ENCODE results near the gene GAL3ST3. TPM values are rescaled to one million over a fixed set of nuclear protein-coding genes. Genes with fewer than 3 reads are reported as not detected.

Gene GAL3ST3
- total RNA-seq, 1 experiment from 2014 or later: 21.7 TPM

DNA sequence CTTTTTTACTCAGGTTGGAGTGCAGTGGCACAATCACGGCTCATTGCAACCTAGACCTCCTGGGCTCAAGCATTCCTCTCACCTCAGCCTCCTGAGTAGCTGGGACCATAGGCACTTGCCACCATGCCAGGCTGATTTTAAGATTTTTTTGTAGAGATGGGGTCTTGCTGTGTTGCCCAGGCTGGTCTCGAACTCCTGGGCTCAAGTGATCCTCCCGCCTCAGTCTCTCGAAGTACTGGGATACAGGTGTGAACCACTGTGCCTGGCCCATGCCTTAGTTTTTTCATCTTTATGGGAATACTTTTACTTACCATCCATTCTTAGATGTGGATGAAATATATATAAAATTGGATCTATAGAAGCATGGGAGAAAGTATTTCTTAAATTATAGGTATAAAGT is 26.3 kb upstream of the GAL3ST3 start:
- H3K36me3 ChIP-seq (replicated peaks; ENCODE audit: control insufficient read depth, insufficient read depth, low read length): peaks cover 1% of the 10 kb centered on the region; the same call in 1 of the 2 replicates

DNA sequence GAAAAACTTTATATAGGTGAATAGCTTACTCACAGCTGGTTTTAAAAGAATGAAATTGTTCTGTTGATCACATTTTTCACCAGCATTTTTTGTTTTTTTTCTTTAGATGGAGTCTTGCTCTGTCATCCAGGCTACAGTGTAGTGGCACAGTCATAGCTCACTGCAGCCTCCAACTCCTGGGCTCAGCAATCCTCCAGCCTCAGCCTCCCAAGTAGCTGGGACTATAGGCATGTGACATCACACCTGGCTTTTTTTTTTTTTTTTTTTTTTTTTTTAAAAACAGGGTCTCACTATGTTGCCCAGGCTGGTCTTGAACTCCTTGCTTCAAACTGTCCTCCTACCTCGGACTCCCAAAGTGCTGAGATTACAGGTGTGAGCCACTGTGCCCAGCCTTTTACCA is 24.7 kb upstream of the GAL3ST3 start:
- no peak for DNase-seq
- no peak overlapping the region for H3K4me3 ChIP-seq (ENCODE audit: insufficient read depth, low read depth, low read length)
- peaks cover 3% of the 10 kb centered on the region for H3K36me3 ChIP-seq (replicated peaks; ENCODE audit: control insufficient read depth, insufficient read depth, low read length)
- no peaks in the 10 kb centered on the region for H3K27me3 ChIP-seq (ENCODE audit: control insufficient read depth, insufficient read depth, low read length)

More for the DNA sequence above, 26.3 kb upstream of the GAL3ST3 start:
- DNase-seq: no peak
- no peaks in the 10 kb centered on the region for H3K27me3 ChIP-seq (ENCODE audit: control insufficient read depth, insufficient read depth, low read length)
- no peak overlapping the region for H3K4me3 ChIP-seq (ENCODE audit: insufficient read depth, low read depth, low read length)

DNA sequence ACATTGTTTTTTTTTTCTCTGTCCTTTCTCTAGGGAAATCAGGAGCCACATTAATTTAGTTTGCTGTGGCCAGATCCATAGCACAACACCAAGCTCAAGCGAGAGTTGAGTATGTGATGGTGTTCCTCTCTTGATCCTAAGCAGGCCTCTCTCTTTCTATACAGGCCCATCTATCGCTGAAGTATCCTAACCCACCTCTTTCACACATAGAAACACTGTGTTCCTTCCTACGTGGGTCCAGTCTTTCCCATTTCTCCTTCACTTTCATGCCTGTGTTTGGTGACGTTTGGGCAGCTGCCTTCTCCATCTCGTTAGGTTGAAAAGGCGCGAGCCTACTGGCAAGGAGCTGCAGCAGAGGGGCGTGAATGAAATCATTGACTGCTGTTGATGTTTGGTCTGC is 23.6 kb upstream of the GAL3ST3 start:
- Histone ChIP-seq H3K36me3 (replicated peaks; ENCODE audit: control insufficient read depth, insufficient read depth, low read length) (peaks cover 9% of the 10 kb centered on the region), H3K27me3 (ENCODE audit: control insufficient read depth, insufficient read depth, low read length) (no peaks in the 10 kb centered on the region), H3K4me3 (ENCODE audit: insufficient read depth, low read depth, low read length) (no peak overlapping the region)
- DNase-seq: no peak

DNA sequence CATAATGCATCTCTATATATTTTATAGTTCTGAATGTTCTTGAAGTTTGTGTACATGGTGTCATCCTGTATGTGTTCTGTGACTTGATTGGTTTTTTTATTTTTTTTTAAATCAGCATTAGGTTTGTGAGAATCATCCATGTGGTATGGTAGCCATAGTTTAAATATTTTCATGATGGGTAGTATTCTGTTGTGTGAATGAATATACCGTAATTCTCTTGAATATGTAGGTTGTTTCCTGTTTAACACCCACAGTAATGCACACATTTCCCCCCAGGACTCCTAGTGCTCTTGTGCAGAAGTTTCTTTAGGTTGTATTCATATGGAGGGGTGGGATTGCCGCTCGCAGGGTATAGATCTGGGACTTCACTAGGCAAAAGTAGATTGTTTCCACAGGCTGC is 23.1 kb upstream of the GAL3ST3 start:
- DNase-seq: no peak
- no peak overlapping the region for H3K4me3 ChIP-seq (ENCODE audit: insufficient read depth, low read depth, low read length)
- H3K36me3 ChIP-seq (replicated peaks; ENCODE audit: control insufficient read depth, insufficient read depth, low read length): peaks cover 14% of the 10 kb centered on the region
- H3K27me3 ChIP-seq (ENCODE audit: control insufficient read depth, insufficient read depth, low read length): no peaks in the 10 kb centered on the region

DNA sequence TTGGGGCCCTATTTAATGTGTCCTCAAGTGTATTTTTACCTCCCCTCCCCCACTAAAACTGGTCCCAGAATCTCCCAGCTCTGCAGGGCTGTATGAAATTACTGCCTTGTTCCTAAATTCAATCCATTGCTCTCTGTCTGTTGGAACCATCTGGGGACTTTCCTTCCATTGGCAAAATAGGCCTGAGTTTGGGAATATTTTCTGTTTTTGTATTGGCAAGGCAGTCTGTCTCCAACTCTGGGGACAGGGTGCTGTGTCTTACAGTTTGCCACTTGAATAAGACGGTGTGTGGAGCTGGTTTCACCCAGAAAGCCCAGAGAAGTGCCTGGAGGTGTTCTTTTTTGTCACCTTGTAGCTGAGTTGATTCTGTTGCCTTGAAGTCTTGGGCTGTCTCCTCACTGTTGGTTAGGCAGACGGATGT is 22.4 kb upstream of the GAL3ST3 start:
- DNase-seq: no peak
- Histone ChIP-seq H3K36me3 (replicated peaks; ENCODE audit: control insufficient read depth, insufficient read depth, low read length) (peaks cover 20% of the 10 kb centered on the region), H3K4me3 (ENCODE audit: insufficient read depth, low read depth, low read length) (peak overlapping the region; percentile 73), H3K27me3 (ENCODE audit: control insufficient read depth, insufficient read depth, low read length) (no peaks in the 10 kb centered on the region)

DNA sequence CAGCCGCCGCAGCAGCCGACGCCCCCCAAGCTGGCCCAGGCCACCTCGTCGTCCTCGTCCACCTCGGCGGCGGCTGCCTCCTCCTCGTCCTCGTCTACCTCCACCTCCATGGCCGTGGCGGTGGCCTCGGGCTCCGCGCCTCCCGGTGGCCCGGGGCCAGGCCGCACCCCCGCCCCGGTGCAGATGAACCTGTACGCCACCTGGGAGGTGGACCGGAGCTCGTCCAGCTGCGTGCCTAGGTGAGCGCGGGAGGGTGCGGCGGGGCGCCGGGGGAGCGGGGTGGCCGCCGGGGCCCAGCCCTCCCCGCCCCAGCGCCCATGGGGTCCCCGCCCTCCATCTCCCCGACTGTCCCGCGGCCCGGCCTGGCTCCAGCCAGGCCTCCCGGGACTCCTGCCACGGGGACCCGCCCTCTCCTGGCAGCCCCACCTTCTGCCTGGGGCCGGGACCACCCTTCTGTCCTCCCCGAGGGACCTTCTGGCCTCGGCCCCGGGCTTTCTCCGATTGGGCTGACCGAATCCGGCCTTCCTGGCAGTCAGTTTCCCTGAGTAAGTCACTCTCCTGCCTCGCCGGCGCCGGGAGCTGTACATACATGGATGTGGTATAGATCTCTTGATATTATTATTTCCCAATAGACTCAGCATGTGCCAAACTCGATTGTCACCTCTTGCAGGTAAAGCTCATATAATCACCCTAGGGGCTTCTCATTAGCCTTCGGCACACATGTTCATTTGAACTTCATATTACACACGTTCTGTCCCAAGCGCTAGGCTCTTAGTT is 21.8 kb upstream of the GAL3ST3 start:
- peaks cover 23% of the 10 kb centered on the region for H3K36me3 ChIP-seq (replicated peaks; ENCODE audit: control insufficient read depth, insufficient read depth, low read length)
- no peaks in the 10 kb centered on the region for H3K27me3 ChIP-seq (ENCODE audit: control insufficient read depth, insufficient read depth, low read length)
- H3K4me3 ChIP-seq (ENCODE audit: insufficient read depth, low read depth, low read length): peak overlapping the region; percentile 73
- DNase-seq: peak; percentile 88

DNA sequence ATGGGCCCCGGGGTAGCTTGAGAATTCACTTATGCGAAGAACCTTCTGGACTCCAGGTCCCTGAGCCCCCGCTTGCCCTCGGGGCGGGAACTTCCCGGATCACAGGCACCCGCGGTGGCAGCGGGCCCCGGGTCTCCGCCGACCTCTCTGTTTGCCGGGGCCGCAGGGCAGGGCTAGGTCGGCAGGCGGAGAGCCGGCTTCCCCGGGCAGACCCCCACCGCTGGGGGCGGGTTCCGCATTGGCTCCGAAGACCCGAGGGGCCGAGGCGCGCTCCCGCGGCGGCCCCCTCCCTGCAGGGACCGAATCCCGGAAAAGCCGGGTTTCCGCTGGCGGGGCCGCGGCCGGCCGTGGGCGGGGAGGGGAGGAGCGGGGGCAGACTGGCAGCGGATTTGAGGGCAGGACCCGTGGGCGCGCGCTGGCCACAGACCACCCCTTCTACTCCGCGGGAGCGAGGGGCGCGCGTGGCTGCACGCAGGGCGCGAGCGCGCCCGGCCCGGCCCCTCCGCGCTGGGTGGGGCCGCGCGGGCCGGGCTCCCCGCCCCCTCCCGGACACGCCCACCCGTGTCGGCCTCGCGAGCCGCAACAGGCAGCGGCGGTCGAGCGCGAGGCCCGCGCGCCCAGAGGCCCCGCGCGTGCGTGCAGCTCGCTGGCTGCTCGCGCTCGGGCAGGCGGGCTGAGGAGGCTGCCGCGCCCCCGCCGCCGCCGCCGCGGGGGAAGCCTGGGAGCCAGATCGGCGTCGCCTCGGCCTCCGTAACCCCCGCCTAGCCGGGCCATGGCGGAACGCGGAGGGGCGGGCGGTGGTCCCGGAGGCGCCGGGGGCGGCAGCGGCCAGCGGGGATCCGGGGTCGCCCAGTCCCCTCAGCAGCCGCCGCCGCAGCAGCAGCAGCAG is 21.0 kb upstream of the GAL3ST3 start, which contains the start of gene PACS1:
Gene PACS1 (plus strand): TSS at position 558 of the 889 bp plus-strand sequence. CDS start 215 bp downstream, at position 773.
- Histone ChIP-seq H3K36me3 (replicated peaks; ENCODE audit: control insufficient read depth, insufficient read depth, low read length) (peaks cover 25% of the 10 kb centered on the region), H3K27me3 (ENCODE audit: control insufficient read depth, insufficient read depth, low read length) (no peaks in the 10 kb centered on the region), H3K4me3 (ENCODE audit: insufficient read depth, low read depth, low read length) (peak within 1 kb of the TSS; percentile 73)
- peak; percentile 97 for DNase-seq

DNA sequence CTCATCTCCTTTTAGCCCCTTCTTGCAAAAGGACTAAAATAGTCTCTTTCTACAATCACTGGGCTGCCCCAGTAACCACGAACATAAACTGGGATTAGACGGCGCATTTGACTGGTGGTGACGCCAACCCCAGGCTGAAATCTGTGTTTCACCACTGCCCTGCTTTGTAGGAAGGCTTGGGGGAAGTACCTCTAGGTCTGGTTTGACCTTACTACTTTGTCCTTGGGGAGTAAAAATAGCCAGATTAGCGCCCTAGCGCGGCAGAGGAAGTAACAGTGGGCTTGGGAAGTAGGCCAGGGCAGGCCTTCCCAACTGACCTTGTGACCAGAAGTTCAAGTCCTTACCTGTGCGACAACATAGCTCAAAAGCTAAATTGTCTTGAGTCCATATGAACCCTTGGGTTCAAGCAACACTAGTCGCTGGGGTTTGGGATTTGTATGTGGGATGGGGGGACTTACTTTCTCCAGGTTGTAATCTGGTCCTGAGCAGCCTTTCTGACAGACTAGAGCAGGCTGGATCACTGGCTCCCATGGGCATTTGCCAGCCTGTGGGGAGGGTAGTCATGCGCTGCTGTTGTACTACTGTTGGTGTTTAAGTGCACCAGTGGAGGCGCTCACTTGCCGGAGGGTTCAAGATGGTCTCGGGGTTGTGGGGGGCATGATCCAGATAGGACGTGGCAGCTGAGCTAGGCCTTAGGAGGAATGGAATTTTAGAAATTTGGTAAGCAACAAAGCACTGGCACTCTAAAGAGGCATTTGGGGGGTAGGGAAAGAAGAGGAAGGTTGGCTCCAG is 20.2 kb upstream of the GAL3ST3 start:
- peaks cover 26% of the 10 kb centered on the region for H3K36me3 ChIP-seq (replicated peaks; ENCODE audit: control insufficient read depth, insufficient read depth, low read length)
- H3K27me3 ChIP-seq (ENCODE audit: control insufficient read depth, insufficient read depth, low read length): no peaks in the 10 kb centered on the region
- H3K4me3 ChIP-seq (ENCODE audit: insufficient read depth, low read depth, low read length): peak overlapping the region; percentile 73
- DNase-seq: no peak

DNA sequence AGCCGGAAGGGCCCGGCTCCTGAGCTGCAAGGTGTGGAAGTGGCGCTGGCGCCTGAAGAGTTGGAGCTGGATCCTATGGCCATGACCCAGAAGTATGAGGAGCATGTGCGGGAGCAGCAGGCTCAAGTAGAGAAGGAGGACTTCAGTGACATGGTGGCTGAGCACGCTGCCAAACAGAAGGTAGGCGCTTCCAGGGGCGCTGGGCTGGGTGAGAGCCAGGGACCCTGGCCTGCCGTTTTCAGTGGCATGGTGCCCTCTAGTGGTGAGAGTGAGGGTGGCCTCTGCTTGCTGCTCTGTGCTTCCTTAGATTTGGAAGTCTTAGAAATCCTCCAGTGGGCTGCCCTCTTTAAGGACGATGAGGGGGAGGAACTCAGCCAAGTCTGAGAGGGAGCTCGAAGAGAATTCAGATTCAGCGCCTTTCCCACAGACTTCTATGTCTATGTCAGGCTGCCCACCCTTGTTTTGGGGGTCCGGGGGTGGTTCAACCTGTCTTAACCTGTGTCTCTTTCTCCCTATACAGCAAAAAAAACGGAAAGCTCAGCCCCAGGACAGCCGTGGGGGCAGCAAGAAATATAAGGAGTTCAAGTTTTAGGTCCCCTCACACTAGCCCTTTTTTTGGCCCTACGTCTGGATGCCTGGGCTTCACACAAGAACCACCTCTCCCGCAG is 19.3 kb upstream of the GAL3ST3 start:
- peaks cover 34% of the 10 kb centered on the region for H3K36me3 ChIP-seq (replicated peaks; ENCODE audit: control insufficient read depth, insufficient read depth, low read length)

DNA sequence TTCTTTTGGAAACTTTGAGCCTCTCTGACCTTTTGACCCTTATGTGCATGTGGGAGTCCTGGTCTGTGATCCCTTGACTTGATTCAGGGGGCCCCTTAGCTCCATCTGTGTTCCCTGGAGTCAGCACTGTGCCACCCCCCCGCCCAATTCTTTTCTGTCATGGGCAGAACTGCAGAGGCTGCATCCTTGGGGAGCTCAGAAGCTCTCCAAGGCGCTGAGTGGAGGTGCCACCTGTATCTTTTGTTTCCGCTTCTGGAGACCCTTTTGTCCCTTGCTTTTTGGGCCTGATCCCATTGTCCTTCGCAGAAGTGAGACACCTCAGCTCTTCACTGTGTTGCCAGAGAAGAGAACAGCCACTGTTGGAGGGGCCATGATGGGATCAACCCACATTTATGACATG is 18.7 kb upstream of the GAL3ST3 start:
- Histone ChIP-seq H3K4me3 (ENCODE audit: insufficient read depth, low read depth, low read length) (no peak overlapping the region), H3K27me3 (ENCODE audit: control insufficient read depth, insufficient read depth, low read length) (no peaks in the 10 kb centered on the region), H3K36me3 (replicated peaks; ENCODE audit: control insufficient read depth, insufficient read depth, low read length) (peaks cover 39% of the 10 kb centered on the region)
- DNase-seq: no peak

More for the DNA sequence above, 19.3 kb upstream of the GAL3ST3 start:
- Histone ChIP-seq H3K27me3 (ENCODE audit: control insufficient read depth, insufficient read depth, low read length) (no peaks in the 10 kb centered on the region), H3K4me3 (ENCODE audit: insufficient read depth, low read depth, low read length) (no peak overlapping the region)
- DNase-seq: peak; percentile 92

DNA sequence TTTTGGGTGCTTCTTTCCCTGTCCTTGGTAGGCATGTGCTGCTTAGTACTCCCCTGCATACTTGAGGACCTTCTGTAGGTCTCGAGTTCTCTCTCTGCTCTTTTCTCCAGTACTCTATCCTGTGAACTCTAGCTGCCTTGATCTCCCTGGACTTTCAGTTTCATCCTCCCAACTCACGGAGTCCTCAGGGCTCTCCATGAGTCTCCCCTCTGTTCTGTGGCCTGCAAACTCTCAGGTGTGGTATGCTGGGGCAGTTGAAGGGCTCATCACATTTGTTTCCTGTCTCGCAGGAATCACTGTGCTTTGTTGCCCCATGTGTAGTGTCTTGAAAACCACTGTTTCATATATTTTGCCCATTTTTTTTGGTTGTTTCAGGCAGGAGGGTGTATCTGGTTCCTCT is 17.8 kb upstream of the GAL3ST3 start:
- no peak for DNase-seq
- peaks cover 43% of the 10 kb centered on the region for H3K36me3 ChIP-seq (replicated peaks; ENCODE audit: control insufficient read depth, insufficient read depth, low read length)
- no peak overlapping the region for H3K4me3 ChIP-seq (ENCODE audit: insufficient read depth, low read depth, low read length)
- H3K27me3 ChIP-seq (ENCODE audit: control insufficient read depth, insufficient read depth, low read length): no peaks in the 10 kb centered on the region

DNA sequence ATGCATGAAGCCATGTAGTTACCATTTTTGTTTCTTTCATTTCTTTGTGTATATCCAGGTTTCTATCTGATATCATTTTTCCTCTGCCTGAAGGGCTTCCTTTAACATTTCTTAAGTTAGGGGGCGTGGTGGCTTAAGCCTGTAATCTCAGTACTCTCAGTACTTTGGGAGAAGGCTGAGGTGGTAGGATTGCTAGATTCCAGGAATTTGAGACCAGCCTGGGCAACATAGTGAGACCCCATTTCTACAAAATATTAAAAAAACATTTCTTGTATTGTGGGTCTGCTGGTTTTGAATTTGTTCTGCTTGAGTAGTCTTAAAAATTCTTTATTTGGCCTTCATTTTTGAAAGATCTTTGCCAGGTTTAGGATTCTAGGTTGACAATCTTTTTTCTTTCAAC is 15.6 kb upstream of the GAL3ST3 start:
- Histone ChIP-seq H3K27me3 (ENCODE audit: control insufficient read depth, insufficient read depth, low read length) (no peaks in the 10 kb centered on the region), H3K36me3 (replicated peaks; ENCODE audit: control insufficient read depth, insufficient read depth, low read length) (peaks cover 63% of the 10 kb centered on the region), H3K4me3 (ENCODE audit: insufficient read depth, low read depth, low read length) (no peak overlapping the region)
- no peak for DNase-seq

DNA sequence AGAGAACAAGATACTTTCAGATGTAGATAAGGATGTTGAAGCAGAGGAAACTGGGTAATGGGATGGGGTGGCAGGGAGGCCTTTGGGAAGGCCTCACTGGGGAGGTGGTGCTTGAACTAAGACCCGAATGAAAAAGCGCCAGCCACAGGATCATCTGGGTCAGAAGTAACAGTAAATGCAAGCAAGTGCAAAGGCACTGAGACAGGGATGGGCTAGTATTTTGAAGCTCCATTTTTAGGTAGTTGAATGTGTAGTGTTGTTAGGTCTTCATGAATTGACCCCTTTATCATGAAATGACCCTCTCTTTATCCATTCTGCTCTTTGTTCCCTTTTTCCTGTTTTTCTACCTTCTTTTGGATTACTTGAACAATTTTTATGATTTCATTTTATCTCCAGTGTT is 14.9 kb upstream of the GAL3ST3 start:
- Histone ChIP-seq H3K36me3 (replicated peaks; ENCODE audit: control insufficient read depth, insufficient read depth, low read length) (peaks cover 68% of the 10 kb centered on the region), H3K4me3 (ENCODE audit: insufficient read depth, low read depth, low read length) (no peak overlapping the region), H3K27me3 (ENCODE audit: control insufficient read depth, insufficient read depth, low read length) (no peaks in the 10 kb centered on the region)
- DNase-seq: no peak

DNA sequence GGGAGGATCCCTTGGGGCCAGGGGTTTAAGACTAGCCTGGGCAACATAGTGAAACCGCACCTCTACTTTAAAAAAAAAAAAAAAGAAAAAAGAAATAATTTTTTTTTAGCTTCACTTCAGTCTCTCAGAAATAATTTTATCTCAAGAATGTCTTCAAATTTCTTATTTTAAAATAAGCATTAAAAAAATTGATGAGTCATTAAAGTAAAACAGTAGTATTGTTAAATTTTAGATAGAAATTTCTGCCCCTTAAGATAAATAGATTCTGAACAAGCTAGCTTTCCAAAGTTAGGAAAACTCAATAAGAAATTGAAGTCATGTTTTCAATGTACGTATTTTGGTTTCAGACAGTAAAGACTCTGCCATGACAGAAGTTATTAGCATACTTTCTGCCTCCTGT is 13.4 kb upstream of the GAL3ST3 start:
- no peak overlapping the region for H3K4me3 ChIP-seq (ENCODE audit: insufficient read depth, low read depth, low read length)
- H3K27me3 ChIP-seq (ENCODE audit: control insufficient read depth, insufficient read depth, low read length): no peaks in the 10 kb centered on the region
- DNase-seq: no peak
- H3K36me3 ChIP-seq (replicated peaks; ENCODE audit: control insufficient read depth, insufficient read depth, low read length): peaks cover 71% of the 10 kb centered on the region
